OCI-LY7 (cell line): Measurements from ENCODE around the gene TREML4.

Experiments
- EZH2phosphoT487 ChIP-seq: fragments of 200-600 bp; sonication (generic); IDR thresholded peaks from 2 replicates; pipeline ENCODE4 v1.6.1; 2018; ENCODE audit warnings: low read depth, borderline replicate concordance, mild to moderate bottlenecking, mixed run types, antibody characterized with exemption, low read length, moderate library complexity, mixed read lengths
- TF ChIP-seq, protein P1 (sequence below): fragments of 200-600 bp; sonication (generic); conservative IDR thresholded peaks from 2 replicates; pipeline ENCODE4 v1.5.1; 2014; ENCODE audit warnings: mild to moderate bottlenecking, antibody characterized with exemption, low read length, moderate library complexity, mixed read lengths

DNA sequence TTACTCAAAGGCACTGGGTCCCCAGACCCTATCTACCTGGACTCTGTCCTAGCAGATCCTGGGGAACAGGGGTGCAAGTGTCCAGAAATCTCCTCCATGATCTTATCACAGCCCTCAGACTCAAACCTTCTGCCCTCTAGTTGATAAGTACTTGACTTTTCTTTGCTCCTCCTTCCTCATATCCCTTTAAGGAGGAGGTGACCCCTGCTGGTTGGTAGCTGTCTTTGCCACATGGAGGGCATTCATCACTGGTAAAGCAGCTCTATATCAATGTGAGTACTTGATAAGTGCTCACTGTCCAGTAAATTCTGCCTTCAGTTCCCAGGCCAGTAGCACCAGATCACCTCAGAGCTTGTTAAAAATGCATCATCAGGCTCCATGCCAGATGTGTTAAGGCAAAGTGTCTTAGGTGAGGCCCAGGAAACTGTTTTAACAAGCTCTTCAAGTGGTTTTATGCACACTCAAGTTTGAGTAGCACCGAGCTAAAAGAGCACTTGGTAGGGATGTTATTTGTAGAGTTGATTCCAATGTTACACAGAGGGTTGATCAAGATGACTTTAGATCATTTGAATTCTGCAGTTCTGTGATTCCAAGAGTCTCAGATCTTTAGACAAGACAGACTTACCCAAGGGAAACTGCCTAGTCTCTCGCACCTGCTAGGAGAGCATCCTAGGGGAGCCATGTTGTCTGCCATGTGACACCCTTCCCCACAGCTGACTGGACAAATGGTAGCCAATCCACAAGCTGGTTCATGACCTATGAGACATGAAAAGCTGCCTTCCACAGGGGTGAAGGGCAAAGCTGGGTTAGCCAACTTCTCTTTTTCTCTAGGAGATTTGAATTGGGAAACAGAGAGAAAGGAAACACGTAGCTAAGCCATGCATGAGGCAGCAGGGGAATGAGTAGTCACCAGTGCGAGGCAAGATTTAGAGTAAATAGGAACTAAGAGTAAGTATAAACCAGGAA, 45.8 kb upstream of the TREML4 start:
- TF ChIP-seq, protein P1, sequence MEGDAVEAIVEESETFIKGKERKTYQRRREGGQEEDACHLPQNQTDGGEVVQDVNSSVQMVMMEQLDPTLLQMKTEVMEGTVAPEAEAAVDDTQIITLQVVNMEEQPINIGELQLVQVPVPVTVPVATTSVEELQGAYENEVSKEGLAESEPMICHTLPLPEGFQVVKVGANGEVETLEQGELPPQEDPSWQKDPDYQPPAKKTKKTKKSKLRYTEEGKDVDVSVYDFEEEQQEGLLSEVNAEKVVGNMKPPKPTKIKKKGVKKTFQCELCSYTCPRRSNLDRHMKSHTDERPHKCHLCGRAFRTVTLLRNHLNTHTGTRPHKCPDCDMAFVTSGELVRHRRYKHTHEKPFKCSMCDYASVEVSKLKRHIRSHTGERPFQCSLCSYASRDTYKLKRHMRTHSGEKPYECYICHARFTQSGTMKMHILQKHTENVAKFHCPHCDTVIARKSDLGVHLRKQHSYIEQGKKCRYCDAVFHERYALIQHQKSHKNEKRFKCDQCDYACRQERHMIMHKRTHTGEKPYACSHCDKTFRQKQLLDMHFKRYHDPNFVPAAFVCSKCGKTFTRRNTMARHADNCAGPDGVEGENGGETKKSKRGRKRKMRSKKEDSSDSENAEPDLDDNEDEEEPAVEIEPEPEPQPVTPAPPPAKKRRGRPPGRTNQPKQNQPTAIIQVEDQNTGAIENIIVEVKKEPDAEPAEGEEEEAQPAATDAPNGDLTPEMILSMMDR, result peak; percentile 87
- TF ChIP-seq EZH2phosphoT487, result no peak
